Ascending aorta (tissue), 2 donors: ENCODE measurements around the gene SBDS. TPM values are rescaled to one million over a fixed set of nuclear protein-coding genes. Genes with fewer than 3 reads are reported as not detected.
"Not testable (repeated sequence)": the region's sequence is repeated elsewhere in the genome, so short reads cannot be mapped to it uniquely, and the experiment has no call there.

Experiments used
- DNase-seq, 2 donors: peaks; one replicate each; pipeline ENCODE4 v3.0.0-alpha.2; 2019; ENCODE audit warnings: low spot score in 2 of 2
- H3K27ac ChIP-seq, 2 donors: fragments of 200-600 bp; sonication (generic); one replicate each; pipeline ENCODE4 v1.5.1; 2016 to 2017; ENCODE audit warnings: mild to moderate bottlenecking in 1 of 2
- H3K27me3 ChIP-seq: fragments of 200-600 bp; sonication (generic); one replicate; pipeline ENCODE4 v1.5.1; 2017
- H3K36me3 ChIP-seq, 2 donors: fragments of 200-600 bp; sonication (generic); one replicate each; pipeline ENCODE4 v1.5.1; 2016
- H3K4me1 ChIP-seq, 2 donors: fragments of 200-600 bp; sonication (generic); one replicate each; pipeline ENCODE4 v1.5.1; 2016 to 2017; ENCODE audit warnings: mild to moderate bottlenecking in 1 of 2
- H3K4me3 ChIP-seq, 2 donors: fragments of 200-600 bp; sonication (generic); one replicate each; pipeline ENCODE4 v1.5.1; 2016 to 2017; ENCODE audit warnings: mild to moderate bottlenecking in 1 of 2
- H3K9me3 ChIP-seq, 2 donors: fragments of 200-600 bp; sonication (generic); one replicate each; pipeline ENCODE4 v1.5.1; 2016
- intact Hi-C: fragments of 100-400 bp; cut with DNase I; formaldehyde crosslinking; loops from one replicate; pipeline ENCODE4 v1.15.1; 2023
- total RNA-seq: library from RNA; depleted of rRNA; stranded (reverse); fragments of >200 nt; gene quantifications from one replicate; pipeline ENCODE4 v1.1.0, GENCODE V29; 2016
- TF ChIP-seq, protein P1 (sequence below), 3 experiments: fragments of 200-600 bp in 2 of 3; fragments of 450-650 bp in 1 of 3; sonication (generic) in 2 of 3; IDR thresholded peaks; one replicate each; pipeline ENCODE4 v1.5.1; 2016 to 2019; ENCODE audit warnings: antibody characterized with exemption in 3 of 3, mild to moderate bottlenecking in 1 of 3, moderate library complexity in 1 of 3

SBDS gene
- 165 TPM for total RNA-seq

DNA sequence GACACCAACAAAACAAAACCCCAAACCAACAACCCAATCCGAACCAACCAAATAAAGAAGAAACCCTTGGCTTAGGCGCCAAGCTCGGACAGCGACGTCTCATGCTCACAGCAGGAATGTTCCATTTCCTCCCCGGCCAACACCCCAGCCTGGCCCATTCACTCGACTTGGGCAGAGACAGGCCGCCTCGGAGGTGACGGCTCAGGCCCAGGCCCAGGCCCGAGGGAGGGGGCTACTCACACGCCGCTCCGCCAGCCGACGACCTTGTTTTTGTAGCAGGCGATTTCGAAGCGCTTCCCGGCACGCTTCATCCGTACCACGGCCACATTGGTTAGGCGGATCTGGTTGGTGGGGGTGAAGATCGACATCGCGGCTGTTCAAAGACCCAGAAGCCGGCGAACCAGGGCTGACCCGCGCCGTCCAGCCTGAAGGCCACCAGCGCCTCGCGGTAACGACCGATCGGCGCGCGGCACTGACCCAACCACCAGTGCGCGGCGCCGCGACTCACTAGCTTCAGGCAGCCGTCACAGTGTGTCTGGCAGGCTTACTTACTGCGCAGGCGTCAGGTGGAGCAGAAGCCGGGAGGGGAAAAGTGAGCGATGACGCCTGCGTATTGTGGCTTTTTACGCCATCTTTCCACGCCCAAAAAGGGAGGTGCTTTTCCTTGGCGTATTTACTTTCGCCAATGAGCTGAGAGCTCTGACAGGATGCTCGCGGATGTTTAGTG lies at the start of gene SBDS:
Gene SBDS, minus strand, starts transcription at position 537 of the 727 bp plus-strand sequence. Its CDS starts 169 bp downstream, at position 368.
- peak within 1 kb of the TSS; percentile 75 to 82 for H3K4me3 ChIP-seq
- intact Hi-C loops: loop anchor here (1.0 to 5.0 kb wide), 7 partner anchors 73 to 1123 kb away; partner anchors contain the start of genes KCTD7, RABGEF1, TMEM248 and VKORC1L1
- H3K36me3 ChIP-seq: peaks cover 32 to 44% of the 10 kb centered on the region in 2 donors
- H3K9me3 ChIP-seq, H3K27me3 ChIP-seq: not testable (repeated sequence)
- DNase-seq: peak; percentile 86 to 98
- peaks cover 7 to 24% of the 10 kb centered on the region in 2 donors for H3K4me1 ChIP-seq
- peak within 1 kb of the TSS; percentile 98 to 99 for H3K27ac ChIP-seq

DNA sequence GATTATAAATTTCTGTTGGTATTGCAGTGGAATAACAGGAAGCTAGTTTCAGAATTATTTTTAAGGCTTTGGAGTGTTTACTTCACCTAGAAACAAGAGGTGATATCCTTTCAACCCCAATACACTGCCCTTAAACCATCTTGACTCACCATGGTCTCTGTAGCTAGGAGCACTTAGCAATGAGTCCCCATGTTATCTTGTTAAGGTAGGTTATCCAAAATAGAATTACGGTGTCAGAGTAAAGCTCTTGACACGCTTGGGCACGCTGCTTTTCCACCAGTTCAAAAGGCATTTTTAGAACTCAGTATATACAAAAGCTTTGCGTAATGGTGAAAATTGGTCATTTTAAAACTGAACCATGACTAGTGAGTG lies 48.2 kb upstream of the SBDS start:
- H3K9me3 ChIP-seq, H3K4me3 ChIP-seq, DNase-seq, H3K4me1 ChIP-seq, H3K27me3 ChIP-seq, H3K36me3 ChIP-seq: not testable (repeated sequence)
- intact Hi-C loops: loop anchor here (5.0 kb wide), 1 partner anchor 259 kb away; no protein-coding TSS in a partner anchor
- H3K27ac ChIP-seq: peak overlapping the region; percentile 67 to 71

DNA sequence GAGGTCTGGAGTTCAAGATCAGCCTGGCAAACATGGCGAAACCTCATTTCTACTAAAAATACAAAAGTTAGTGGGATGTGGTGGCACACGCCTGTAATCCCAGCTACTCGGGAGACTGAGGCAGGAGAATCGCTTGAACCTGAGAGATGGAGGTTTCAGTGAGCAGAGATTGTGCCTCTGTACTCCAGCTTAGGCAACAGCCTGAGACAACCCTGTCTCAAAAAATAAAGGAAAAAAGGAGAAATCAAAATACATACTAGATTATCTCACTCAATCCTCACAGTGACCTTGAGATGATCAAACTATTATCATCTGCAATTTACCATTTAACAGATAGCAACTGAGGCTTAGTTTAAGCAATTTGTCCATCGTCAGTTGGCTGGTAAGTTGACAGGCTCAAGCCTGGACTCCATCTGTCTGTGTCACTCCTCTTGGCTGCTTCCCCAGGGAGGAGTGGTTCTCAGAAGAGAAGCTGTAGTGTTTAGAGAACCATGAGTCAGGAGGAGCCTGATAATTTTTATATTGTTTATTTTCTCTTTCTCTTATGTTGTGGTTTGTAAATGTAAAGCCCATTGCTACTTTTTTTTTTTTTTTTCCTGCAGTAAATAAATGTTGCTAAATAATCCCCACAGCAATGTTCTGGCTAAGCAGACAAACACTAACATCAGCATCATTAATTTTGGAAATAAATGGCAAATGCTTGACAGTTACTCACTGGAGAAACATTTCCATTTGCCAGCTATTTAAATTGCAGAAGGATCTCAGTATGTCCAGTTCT lies 47.6 kb upstream of the SBDS start:
- H3K4me1 ChIP-seq, H3K4me3 ChIP-seq, H3K36me3 ChIP-seq, H3K27me3 ChIP-seq, H3K9me3 ChIP-seq: not testable (repeated sequence)
- DNase-seq: peak in 1 of 2 donors; percentile 68
- H3K27ac ChIP-seq: peak overlapping the region; percentile 67 to 71
- intact Hi-C loops: loop anchor here (5.0 kb wide), 1 partner anchor 259 kb away; no protein-coding TSS in a partner anchor

DNA sequence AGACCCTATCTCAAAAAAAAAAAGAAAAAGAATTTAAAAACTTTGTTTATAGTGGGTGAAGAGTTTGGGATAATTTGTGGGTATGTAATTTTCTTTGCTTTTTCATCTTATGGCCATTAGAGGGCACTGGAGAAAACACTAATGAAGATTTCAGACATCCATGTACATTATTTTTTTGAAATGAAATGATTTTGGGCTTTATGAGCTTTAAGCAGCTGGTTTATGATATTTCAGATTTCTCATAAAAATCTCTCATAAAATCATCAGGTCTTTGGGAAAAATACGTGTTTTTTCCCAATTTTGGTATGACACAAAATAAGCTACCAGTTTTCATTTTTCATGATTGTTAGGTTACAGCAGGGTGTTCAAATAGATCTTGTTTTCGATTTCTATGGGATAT lies 45.4 kb upstream of the SBDS start:
- not testable (repeated sequence) for H3K27ac ChIP-seq
- intact Hi-C loops: loop anchor here (5.0 kb wide), 1 partner anchor 261 kb away; no protein-coding TSS in a partner anchor

DNA sequence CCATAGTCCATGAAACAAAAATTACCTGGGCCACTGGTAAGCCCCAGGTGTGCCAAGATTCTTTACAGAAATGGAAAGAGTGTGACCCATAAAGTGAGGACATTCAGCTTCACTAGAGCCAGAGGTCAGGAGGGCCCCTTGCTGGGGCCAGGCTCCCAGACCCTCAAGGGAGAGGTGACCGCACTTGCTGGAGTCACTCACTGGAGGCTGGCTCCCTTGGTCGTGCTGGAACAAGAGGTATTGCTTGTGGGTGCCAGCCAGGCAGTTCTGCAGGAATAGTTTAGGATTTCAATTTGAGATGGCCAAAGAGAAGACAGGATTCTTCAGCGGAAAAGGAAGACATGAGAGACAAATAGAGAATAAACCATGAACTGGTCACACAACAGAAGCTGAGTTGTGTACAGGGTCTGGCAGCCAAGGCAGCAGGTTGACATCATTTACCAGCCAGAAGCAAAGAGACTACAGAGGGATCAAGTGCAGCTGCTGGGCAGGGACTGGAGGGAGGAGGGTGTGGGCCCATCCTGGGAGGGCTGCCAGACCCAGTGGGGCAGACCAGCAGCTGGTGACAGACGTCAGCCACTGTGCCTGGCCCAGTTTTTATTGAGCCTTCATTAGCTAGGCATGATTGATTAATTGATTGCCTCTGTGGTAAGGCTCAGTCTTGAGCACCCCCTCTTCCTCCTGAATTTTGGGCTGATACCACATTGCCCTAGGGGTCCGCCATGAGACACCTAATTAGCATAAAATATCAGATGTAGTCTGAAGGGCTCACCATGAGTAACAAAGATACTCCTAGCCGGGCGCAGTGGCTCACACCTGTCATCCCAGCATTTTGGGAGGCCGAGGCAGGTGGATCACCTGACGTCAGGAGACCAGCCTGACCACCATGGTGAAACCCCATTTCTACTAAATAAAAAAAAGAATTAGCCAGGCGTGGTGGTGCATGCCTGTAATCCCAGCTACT lies 41.3 kb upstream of the SBDS start:
- intact Hi-C loops: not testable (repeated sequence)

More for the DNA sequence above, 45.4 kb upstream of the SBDS start:
- H3K36me3 ChIP-seq, DNase-seq, H3K9me3 ChIP-seq, H3K4me1 ChIP-seq, H3K27me3 ChIP-seq, H3K4me3 ChIP-seq: not testable (repeated sequence)
- TF ChIP-seq, protein P1, sequence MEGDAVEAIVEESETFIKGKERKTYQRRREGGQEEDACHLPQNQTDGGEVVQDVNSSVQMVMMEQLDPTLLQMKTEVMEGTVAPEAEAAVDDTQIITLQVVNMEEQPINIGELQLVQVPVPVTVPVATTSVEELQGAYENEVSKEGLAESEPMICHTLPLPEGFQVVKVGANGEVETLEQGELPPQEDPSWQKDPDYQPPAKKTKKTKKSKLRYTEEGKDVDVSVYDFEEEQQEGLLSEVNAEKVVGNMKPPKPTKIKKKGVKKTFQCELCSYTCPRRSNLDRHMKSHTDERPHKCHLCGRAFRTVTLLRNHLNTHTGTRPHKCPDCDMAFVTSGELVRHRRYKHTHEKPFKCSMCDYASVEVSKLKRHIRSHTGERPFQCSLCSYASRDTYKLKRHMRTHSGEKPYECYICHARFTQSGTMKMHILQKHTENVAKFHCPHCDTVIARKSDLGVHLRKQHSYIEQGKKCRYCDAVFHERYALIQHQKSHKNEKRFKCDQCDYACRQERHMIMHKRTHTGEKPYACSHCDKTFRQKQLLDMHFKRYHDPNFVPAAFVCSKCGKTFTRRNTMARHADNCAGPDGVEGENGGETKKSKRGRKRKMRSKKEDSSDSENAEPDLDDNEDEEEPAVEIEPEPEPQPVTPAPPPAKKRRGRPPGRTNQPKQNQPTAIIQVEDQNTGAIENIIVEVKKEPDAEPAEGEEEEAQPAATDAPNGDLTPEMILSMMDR (IDR thresholded peaks at IDR 0.05): peak in 2 of 3 experiments; percentile 33 to 49

DNA sequence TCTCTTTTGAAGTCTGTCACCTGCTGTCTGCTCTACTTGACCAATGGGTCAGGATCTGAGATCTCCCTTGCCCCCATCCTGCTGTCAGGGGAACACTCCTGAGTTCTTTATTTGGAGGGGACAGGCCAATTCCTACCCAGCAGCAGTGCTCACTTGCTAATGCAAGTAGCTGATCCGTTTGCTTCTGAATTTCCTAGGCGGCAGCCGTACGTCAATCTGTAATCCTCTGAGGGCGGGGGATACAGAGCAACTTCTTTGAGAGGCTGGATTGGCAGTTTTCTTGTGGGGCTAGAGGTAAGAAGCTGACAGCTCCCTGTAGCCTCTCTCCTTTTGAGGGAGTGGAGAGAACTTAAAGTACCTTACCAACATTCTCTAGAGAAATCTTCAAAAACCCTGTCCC lies 37.9 kb upstream of the SBDS start:
- intact Hi-C loops: no loop called here
- no peak for DNase-seq
- Histone ChIP-seq H3K4me1 (no peaks in the 10 kb centered on the region), H3K9me3 (no peaks in the 10 kb centered on the region), H3K4me3 (no peak overlapping the region), H3K27me3 (no peaks in the 10 kb centered on the region), H3K36me3 (peaks cover 0 to 19% of the 10 kb centered on the region in 2 donors), H3K27ac (no peak overlapping the region)
- TF ChIP-seq, protein P1 (IDR thresholded peaks at IDR 0.05): no peak

More for the DNA sequence above, 41.3 kb upstream of the SBDS start:
- H3K27me3 ChIP-seq, H3K27ac ChIP-seq, DNase-seq, H3K9me3 ChIP-seq, H3K4me1 ChIP-seq, H3K4me3 ChIP-seq, H3K36me3 ChIP-seq: not testable (repeated sequence)

DNA sequence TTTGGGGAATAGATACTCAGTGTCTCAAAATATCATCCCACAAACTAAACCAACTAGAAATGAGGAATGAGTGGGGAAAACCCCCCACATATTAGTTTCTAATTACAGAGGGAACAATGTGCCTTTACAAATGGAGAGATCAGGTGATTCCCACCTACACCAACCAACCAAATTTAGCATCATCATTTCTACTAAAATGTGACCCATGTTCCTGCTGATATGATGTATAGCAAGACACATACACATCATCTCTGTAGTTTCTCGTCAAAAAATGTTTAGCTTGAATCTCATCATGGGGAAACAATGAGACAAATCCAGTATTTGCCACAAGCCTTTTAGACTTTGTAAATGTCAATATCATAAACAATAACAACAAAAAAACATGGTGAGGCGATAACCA lies 36.3 kb upstream of the SBDS start:
- H3K36me3 ChIP-seq: peaks cover 0 to 19% of the 10 kb centered on the region in 2 donors
- H3K9me3 ChIP-seq, H3K27ac ChIP-seq, DNase-seq, H3K4me1 ChIP-seq, H3K4me3 ChIP-seq, H3K27me3 ChIP-seq, intact Hi-C loops: not testable (repeated sequence)

DNA sequence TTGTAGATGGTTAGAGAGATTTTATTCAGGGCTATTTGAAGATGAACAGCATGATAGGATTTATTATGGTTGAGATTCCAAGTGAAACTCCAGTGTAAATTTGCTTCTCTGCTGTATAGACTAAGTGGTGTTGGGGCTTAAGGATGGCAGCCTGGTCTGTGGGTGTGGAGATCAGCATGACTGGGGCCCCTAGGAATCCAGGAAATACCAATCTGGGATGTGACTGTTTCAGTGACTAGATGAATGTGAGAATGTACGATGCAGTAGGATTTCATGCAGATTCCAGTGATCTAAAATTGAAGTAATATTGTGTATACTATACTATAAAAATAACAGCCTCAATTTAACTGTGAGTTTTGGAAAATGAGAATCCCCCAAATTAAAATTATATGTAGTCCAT lies 30.1 kb upstream of the SBDS start:
- H3K4me1 ChIP-seq, H3K9me3 ChIP-seq, H3K27me3 ChIP-seq, DNase-seq, H3K27ac ChIP-seq, intact Hi-C loops, H3K4me3 ChIP-seq: not testable (repeated sequence)
- H3K36me3 ChIP-seq: peaks cover 10 to 38% of the 10 kb centered on the region in 2 donors
